Testis (tissue), 3 donors: ENCODE measurements around the gene ROBO1. TPM values are rescaled to one million over a fixed set of nuclear protein-coding genes. Genes with fewer than 3 reads are reported as not detected.

Experiments
- DNase-seq: peaks from one replicate; pipeline ENCODE4 v3.0.0-alpha.2; 2019
- H3K27ac ChIP-seq, 2 donors: fragments of 200-600 bp; sonication (generic); one replicate each; pipeline ENCODE4 v1.5.1; 2019
- H3K27me3 ChIP-seq: fragments of 200-600 bp; sonication (generic); one replicate; pipeline ENCODE4 v1.5.1; 2019
- H3K36me3 ChIP-seq: fragments of 200-600 bp; sonication (generic); one replicate; pipeline ENCODE4 v1.5.1; 2017; ENCODE audit warnings: low read depth; ENCODE audit errors: missing control alignments
- H3K4me1 ChIP-seq: fragments of 200-600 bp; sonication (generic); one replicate; pipeline ENCODE4 v1.5.1; 2019
- H3K4me3 ChIP-seq, 2 donors: fragments of 200-600 bp; sonication (generic); one replicate each; pipeline ENCODE4 v1.5.1; 2017 to 2019
- H3K9me3 ChIP-seq: fragments of 200-600 bp; sonication (generic); one replicate; pipeline ENCODE4 v1.5.1; 2017
- POLR2A ChIP-seq: fragments of 450-650 bp; IDR thresholded peaks from one replicate; pipeline ENCODE4 v1.6.1; 2017; ENCODE audit warnings: antibody characterized with exemption, mild to moderate bottlenecking, moderate library complexity
- WGBS, 2 donors: methylation state at CpG; one replicate each; pipeline ENCODE4 v1.1.5; 2018; 5-methylcytosine and 5-hydroxymethylcytosine counted together
- intact Hi-C: fragments of 100-400 bp; cut with DNase I; formaldehyde crosslinking; loops from one replicate; pipeline ENCODE4 v1.15.1; 2023; ENCODE audit warnings: low total_unique reads
- polyA plus RNA-seq: library from polyadenylated mRNA; stranded (reverse); fragments of 350-450 nt; fragmentation: Illumina TruSeq; extraction: RNeasy Lipid Tissue Mini Kit (QIAGEN cat#74804); gene quantifications from one replicate; pipeline ENCODE4 v1.2.3, GENCODE V29; 2014; ENCODE audit warnings: low read depth, low replicate concordance; ENCODE audit not compliant: insufficient read depth
- total RNA-seq, 2 donors: library from RNA; depleted of rRNA; stranded (reverse); fragments of >200 nt; gene quantifications; one replicate each; pipeline ENCODE4 v1.2.3, GENCODE V29; 2016
- TF ChIP-seq, protein P1 (sequence below), 3 experiments: fragments of 450-650 bp in 2 of 3; fragments of 200-600 bp in 1 of 3; sonication (generic) in 1 of 3; IDR thresholded peaks; one replicate each; pipeline ENCODE4 v1.5.1; 2016 to 2019; ENCODE audit warnings: antibody characterized with exemption in 3 of 3, mild to moderate bottlenecking in 2 of 3, moderate library complexity in 1 of 3

ROBO1 gene
- total and polyA plus RNA-seq, 3 donors from 2014 or later: 39.4 to 45.1 (median 42.6) TPM

DNA sequence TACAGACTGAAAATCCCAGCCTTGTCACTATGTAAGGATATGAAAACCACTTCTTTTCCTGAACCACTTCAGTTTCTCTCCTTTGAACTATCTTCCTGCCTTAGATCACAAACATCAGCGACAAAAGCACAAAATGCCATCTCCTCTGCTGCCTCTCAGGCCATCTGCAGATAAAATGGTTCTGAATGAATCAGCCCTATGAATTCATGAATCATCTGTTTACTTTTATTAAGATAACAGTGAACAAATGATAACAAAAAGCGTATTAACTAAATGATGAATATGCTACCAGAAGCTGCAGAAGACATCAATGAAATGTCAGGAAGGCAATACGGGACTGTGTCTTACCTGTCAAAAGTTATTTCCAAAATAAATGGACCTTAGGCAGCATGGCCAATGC lies 928.1 kb downstream of the ROBO1 start:
- no peaks in the 10 kb centered on the region for H3K4me1 ChIP-seq
- TF ChIP-seq POLR2A: no peak
- TF ChIP-seq, protein P1, sequence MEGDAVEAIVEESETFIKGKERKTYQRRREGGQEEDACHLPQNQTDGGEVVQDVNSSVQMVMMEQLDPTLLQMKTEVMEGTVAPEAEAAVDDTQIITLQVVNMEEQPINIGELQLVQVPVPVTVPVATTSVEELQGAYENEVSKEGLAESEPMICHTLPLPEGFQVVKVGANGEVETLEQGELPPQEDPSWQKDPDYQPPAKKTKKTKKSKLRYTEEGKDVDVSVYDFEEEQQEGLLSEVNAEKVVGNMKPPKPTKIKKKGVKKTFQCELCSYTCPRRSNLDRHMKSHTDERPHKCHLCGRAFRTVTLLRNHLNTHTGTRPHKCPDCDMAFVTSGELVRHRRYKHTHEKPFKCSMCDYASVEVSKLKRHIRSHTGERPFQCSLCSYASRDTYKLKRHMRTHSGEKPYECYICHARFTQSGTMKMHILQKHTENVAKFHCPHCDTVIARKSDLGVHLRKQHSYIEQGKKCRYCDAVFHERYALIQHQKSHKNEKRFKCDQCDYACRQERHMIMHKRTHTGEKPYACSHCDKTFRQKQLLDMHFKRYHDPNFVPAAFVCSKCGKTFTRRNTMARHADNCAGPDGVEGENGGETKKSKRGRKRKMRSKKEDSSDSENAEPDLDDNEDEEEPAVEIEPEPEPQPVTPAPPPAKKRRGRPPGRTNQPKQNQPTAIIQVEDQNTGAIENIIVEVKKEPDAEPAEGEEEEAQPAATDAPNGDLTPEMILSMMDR (IDR thresholded peaks at IDR 0.05): no peak
- H3K36me3 ChIP-seq: no peaks in the 10 kb centered on the region
- WGBS, 2 donors: 35 to 47% methylated on average over 3 of the region's 3 CpGs
- intact Hi-C loops: no loop called here
- H3K4me3 ChIP-seq: no peak overlapping the region
- no peak overlapping the region for H3K27ac ChIP-seq
- DNase-seq: no peak
- no peaks in the 10 kb centered on the region for H3K9me3 ChIP-seq
- H3K27me3 ChIP-seq: no peaks in the 10 kb centered on the region

DNA sequence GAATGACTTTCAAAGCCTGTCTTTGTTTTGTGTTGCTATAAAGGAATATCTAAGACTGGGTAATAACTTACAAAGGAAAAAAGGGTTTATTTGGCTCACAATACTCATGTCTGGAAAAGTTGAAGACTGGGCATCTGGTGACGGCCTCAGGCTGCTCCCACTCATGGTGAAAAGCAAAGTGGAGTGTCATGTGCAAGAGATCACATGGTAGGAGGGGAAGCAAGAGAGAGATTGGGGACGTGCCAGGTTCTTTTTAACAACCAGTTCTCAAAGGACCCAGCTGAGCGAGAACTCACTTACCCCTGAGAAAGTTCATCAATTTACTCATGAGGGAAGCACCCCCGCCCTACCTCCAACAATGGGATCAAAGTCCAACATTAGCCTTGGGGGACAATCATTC lies 929.4 kb downstream of the ROBO1 start:
- intact Hi-C loops: no loop called here
- Histone ChIP-seq H3K4me3 (no peak overlapping the region), H3K9me3 (no peaks in the 10 kb centered on the region)

DNA sequence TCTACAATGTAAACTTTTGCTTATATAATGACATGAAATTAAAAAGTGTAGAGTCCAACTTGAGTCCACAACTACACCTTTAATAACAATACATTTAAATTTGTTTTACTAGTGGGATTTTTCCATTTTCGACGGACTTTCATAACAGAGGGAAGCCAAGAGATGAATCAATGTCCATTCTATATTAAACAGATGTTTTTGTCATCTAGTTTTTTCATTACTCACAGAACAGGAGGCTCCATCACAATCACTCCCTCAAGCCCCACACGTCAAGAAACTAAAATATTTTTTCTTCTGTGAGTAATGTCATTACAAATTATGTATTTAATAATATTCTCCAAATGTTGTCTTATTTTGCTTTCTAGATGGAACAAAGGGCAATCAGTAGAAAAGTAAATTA lies 932.9 kb downstream of the ROBO1 start:
- no peak for DNase-seq
- intact Hi-C loops: no loop called here
- 76 to 80% methylated on average over 3 of the region's 3 CpGs for WGBS, 2 donors

More for the DNA sequence above, 929.4 kb downstream of the ROBO1 start:
- TF ChIP-seq POLR2A: no peak
- TF ChIP-seq, protein P1 (IDR thresholded peaks at IDR 0.05): no peak
- DNase-seq: no peak
- Histone ChIP-seq H3K27ac (no peak overlapping the region), H3K4me1 (no peaks in the 10 kb centered on the region), H3K36me3 (no peaks in the 10 kb centered on the region), H3K27me3 (no peaks in the 10 kb centered on the region)
- WGBS, 2 donors: 89 to 92% methylated on average over 4 of the region's 4 CpGs

DNA sequence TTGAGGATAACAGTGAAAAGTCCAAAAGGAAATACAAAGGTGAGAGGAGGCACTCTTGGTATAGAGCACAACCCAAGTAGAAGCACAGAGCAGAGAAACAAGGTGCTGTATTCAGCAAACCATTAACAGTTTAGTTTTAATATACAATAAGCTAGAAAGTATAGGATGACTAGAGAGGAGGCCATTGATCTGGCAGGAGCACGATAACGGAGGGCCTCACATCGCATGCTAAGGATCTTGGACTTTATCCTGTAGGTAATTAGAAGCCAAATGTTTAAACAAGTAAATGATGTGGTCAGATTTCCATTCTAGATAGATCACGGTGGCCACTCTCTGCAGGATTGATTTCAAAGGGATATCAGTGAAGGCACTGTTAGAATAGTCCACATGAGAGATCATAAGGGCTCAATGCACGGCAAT lies 935.0 kb downstream of the ROBO1 start:
- Histone ChIP-seq H3K27me3 (no peaks in the 10 kb centered on the region), H3K4me1 (no peaks in the 10 kb centered on the region), H3K9me3 (no peaks in the 10 kb centered on the region), H3K27ac (no peak overlapping the region), H3K36me3 (no peaks in the 10 kb centered on the region), H3K4me3 (no peak overlapping the region)
- WGBS, 2 donors: 95 to 96% methylated on average over 5 of the region's 5 CpGs
- intact Hi-C loops: no loop called here
- TF ChIP-seq, protein P1 (IDR thresholded peaks at IDR 0.05): no peak
- TF ChIP-seq POLR2A: no peak
- no peak for DNase-seq

More for the DNA sequence above, 932.9 kb downstream of the ROBO1 start:
- Histone ChIP-seq H3K4me1 (no peaks in the 10 kb centered on the region), H3K4me3 (no peak overlapping the region), H3K27ac (no peak overlapping the region), H3K27me3 (no peaks in the 10 kb centered on the region), H3K36me3 (no peaks in the 10 kb centered on the region), H3K9me3 (no peaks in the 10 kb centered on the region)
- TF ChIP-seq POLR2A: no peak
- TF ChIP-seq, protein P1 (IDR thresholded peaks at IDR 0.05): no peak

DNA sequence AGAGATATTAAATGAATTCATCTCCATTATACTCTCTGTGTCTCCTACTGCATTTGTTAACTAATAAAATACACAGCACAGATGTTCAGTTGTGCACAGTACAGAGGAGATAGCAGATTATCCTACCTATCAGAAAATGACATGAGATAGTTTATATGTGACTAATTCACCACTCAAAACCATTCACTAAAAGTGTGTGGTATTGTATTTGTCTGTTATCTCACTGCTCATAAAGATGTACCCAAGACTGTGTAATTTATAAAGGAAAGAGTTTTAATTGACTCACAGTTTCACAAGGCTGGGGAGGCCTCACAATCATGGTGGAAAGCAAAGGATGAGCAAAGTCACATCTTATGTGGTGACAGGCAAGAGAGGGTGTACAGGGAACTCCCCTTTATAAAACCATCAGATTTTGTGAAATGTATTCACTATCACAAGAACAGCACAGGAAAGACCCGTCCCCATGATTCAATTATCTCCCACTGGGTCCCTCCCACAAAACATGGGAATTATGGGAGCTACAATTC lies 936.3 kb downstream of the ROBO1 start:
- intact Hi-C loops: no loop called here
- no peak overlapping the region for H3K27ac ChIP-seq
- no peak for DNase-seq
- no peaks in the 10 kb centered on the region for H3K36me3 ChIP-seq
- H3K9me3 ChIP-seq: no peaks in the 10 kb centered on the region
- TF ChIP-seq, protein P1 (IDR thresholded peaks at IDR 0.05): no peak
- no peaks in the 10 kb centered on the region for H3K27me3 ChIP-seq
- no peak overlapping the region for H3K4me3 ChIP-seq
- WGBS, 2 donors: 64 to 67% methylated on average over 1 of the region's 1 CpG
- H3K4me1 ChIP-seq: no peaks in the 10 kb centered on the region
